OCI-M2 (cell line): ENCODE results near the gene DAB1.

Experiments used
- DNase-seq: peaks from one replicate; lab custom pipeline; 2025; ENCODE audit not compliant: unreplicated experiment; lab: John Stamatoyannopoulos, UW

The DAB1 gene

DNA sequence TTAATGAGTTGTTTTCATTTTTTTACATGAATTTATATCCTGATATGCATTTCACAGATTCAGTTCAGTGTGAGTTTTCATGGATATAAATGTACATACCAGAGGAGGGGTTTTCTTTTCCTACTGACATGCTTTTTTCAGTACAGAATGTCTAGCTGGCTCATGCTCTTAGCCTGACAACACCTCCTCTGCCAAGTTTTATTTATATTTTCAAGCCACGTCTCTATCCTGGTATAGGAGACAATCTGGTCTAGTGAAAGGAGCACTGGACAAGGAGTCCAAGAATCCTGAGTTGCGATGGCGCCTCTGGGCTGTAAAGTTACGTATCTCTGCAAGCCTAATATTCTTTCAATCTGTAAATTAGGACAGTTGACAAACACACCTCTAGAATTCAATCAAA lies 4.9 kb downstream of the DAB1 start:
- DNase-seq, result no peak

DNA sequence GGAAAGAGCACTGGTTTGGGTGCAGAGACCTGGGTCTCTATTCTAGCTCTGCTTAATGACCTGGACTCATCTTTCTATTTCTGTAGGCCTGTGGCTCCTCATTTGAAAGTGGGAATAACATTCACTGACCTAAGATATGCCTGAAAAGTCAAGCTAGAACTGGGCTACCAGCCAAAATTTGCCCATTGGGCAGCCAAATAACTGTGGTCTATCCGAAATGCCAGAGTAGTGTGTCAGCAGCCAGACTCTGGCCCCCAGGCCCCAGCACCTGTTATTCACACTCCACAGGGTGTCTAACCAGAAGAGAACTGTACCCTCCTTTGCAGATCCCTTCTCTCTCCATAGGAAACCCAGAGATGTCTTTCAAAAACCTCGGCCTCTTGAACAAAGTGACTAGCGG lies 12.6 kb downstream of the DAB1 start:
- no peak for DNase-seq

DNA sequence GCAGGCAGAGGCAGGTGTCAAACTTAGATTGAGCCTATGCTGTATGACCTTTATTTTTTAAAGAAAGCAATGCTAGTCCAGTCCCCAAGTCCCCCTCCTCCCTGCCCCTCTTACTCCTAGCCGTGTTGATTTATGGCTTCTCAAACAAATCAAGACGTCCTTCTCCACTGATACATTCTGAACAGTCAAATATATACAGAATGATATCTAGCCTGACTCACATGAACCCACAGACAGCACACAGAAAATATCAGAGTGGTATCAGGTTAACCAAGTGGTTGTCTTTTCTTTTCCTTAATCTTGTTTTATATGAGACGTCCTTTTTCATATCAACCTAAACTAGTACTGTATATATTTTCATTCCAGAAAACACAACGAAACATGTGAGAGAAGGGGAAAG lies 13.4 kb downstream of the DAB1 start:
- DNase-seq, result no peak

DNA sequence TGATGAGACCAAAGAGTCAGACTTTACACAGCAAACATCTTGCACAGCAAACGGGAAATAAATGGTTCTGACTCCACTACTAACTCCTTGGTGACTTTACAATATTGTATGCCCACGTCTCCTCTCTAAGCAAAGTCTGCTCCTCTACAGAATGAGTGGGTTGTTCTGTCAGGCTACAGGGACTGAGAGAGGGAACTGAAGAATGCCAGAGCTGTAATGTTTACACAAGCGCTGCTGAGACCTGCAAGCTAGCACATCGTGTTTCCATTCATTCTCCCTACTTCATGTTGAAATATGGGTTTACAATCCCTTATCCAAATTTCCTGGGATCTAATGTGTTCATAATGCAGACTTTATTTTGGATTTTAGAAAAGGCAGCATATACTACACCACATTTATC lies 15.9 kb downstream of the DAB1 start:
- no peak for DNase-seq

DNA sequence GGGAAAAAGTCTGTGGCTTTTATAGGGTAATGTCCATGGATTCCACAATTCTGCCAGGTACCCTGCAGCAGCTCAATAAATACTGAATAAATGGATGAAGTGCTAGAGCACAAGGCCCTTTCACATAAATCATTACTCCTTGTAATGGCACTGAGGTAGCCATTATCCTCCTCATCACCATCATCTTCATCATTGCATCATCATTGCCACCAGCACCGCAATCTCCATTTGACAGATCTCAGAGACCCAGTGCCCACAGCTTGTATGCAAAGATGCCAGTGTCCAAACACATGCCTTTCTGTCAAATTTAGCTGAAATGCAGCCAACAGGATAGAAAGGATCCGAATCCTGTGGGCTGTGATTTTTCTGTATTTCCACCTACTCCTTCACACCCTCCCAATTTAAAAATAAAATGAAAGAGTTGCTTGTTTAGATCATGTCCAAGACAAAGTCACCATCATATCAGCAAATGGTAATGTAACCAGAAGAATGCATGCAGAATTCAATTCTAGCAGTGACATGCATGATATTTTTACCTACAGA lies 17.4 kb downstream of the DAB1 start:
- DNase-seq, result no peak

DNA sequence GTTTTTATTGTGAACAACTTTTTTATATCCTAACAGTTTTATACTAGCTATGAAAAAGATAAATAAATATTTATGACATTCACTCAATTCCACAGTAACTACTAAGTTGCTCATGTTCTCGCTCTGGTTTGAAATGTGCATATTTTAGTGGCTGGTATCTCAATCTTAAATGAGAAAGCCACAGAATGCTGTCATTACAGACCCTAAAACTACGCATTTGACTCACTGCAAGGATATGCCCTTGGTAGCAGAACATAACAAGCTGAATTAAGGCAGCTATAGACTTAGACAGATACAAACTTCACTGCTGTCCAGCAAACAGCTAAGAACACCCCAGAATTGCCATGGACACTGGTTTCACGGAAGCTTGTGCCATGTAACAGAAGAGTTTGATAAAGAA lies 19.0 kb downstream of the DAB1 start:
- DNase-seq, result no peak

DNA sequence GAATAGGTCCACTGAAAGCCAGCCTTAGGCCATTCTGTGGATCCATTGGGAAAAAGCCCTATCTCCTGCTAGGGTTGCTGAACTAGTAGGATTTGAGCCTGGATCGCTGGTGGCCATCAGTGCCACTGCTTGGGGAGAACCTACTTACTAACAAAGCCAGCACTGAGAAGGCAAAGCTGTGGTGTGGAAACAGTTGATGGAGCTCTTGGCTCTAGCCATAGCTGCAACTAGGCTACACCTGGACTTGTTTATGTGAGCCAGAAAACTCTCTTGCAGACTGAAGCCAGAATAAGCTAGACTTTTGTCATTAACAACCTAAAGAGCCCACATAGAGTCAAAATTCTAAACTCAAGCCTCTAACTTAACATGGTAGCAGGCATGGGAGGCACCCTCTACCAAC lies 20.7 kb downstream of the DAB1 start:
- DNase-seq, result no peak

DNA sequence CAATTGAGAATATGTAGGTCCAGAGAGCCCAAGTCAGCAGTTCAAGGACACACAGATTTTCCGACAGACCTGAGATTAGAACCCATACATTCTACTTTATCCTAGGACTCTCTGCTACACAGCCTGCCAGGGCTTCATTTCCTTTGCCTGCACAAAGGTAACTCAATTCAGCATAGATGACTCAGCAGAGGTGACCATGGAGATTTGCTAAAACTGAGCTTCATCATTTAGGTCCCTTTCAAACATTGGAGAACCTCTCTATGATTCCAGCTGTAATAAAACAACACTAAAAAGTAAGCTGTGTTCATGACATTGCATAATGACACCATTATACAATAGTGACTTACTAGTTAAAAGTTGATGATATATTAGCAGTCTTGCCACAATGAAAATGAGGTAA lies 22.2 kb downstream of the DAB1 start:
- DNase-seq, result no peak

DNA sequence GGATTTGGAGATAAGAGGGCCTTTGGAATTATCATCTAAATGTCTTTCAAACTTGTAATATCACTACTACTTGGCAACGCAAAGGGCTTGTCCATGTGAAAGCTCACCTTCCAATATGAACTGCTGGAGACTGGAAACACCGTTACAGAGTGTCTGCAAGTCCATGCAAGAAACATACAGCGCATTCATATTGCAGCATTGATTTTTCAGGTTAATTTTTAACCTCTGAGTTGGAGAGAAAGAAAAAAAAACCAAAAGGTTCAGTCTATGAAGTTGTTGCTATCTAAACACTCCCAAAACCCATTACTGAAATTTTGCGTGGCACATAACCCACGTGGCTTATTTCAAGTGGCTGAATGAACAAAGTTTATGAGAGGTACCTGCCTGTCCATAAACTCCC lies 23.8 kb downstream of the DAB1 start:
- no peak for DNase-seq

DNA sequence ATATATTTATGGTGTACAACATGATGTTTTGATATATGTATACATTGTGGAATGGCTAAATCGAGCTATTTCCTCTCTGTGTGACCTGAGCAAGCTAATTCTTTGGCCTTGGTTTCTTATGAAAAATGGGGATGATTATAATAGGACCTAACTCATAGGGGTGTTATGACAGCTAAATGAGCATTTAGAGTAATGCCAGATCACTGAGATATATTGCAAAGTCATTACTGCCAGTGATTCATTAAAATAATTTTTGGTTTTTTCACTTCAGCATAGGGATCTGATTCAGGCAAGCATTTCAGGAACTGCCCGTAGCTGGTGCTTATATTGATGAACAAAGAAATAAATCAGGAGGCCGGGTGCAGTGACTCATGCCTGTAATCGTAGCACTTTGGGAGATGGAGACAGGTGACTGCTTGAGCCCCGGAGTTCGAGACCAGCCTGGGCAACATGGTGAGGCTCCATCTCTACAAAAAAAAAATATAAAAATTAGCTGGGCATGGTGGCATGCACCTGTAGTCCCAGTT lies 30.7 kb downstream of the DAB1 start:
- DNase-seq, result no peak

DNA sequence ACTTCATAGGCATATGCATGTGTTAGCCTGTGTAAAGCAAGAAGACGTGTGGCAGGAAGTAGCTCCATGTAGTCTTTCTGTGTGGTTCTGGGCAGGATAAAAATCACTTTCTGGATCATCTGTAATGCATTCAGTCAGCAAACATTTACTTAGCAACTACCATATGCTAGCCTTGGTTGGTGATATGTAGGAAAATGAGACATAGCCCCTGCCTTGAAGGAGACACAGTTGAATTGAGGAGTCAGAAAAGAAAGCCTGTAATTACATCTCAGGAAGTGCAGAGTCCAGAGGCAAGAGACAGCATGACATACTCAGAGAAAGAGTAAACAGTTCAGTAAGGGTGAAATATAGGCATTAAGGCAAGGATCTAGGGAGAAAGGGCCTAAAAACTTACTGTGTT lies 38.5 kb downstream of the DAB1 start:
- no peak for DNase-seq

DNA sequence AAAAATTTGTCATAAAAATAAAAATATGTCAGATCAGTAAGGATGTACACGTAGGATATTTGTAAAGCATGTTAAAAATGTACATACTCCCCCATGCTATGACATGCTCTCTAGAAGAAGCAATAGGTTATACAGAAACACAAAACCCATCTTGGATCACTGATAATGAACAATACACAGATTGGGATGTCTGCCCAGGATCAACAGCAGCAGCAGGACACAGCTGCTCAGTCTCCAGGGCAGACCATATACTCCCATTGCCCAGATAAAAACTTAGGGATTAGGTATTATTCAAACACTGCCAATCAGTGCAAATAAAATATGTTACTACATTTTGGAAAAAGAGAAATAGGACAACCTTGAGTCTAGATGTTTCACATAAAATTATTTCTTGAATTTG lies 39.0 kb downstream of the DAB1 start:
- no peak for DNase-seq

DNA sequence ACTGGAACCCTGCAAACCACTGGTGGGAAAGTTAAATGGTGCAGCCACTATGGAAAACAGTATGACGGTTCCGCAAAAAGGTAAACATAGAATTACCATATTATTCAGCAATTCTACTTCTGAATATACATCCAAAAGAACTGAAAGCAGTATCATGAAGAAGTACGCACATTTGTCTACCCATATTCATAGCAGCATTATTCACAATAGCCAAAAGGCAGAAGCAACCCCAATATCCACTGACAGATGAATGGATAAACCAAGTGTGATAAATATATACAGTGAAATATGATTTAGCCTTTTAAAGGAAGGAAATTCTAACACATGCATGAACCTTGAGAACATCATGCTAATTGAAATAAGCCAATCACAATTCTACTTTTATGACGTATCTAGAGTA lies 39.6 kb downstream of the DAB1 start:
- no peak for DNase-seq

DNA sequence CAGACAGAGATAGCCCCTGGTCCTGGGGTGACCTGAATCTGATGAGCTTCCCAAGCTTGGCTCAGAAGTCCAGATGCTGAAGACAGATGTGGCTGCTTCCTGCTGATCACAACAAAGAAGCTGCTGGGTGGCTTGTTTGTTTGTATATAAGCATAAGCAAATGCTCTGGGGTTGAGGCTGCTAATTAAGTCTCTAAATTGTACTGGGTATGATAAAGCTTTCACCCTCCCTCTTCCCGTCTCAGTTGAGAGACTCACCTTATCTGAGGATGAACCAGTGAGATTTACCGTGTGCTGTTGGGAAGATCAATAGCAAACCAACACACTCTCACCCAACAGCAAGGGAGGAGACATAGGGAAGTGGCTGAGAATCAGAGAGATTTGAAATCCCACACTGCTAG lies 42.0 kb downstream of the DAB1 start:
- DNase-seq, result no peak

DNA sequence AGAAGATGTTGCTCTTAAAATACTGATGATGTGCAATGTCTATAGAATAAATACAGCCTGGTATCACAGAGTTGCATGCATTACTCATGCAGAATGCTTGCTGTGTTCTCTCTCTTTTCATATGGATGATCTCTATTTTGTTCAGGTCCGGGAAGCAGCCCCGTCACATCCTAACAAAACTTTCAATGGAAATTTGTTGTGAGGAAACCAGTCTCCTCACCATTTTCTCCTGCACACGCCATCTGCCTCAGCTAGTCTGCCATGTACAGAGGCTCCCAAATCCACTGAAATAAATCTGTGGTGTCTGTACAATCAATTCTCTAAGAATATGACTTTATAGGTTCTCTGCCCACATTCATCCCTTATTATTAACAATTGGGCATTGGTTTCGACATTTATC lies 42.4 kb downstream of the DAB1 start:
- no peak for DNase-seq

DNA sequence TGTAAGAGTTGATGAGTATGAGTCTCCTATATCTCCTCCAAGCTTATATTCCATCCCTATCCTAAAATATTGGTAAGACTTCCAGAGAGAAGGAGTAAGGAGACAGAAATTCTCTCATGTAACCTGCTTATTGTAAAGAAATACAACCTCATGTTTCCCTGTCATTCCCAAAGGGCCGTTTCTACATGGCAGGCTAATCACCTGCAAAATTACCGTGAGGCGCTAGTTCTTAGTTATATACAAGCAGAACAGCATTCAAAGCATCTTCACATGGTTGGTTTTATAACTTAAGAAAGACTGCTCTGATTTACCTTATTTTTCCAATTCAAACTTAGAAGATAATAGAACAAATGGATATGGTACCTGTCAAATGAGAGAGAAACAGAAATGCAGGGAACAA lies 42.9 kb downstream of the DAB1 start:
- DNase-seq, result no peak

DNA sequence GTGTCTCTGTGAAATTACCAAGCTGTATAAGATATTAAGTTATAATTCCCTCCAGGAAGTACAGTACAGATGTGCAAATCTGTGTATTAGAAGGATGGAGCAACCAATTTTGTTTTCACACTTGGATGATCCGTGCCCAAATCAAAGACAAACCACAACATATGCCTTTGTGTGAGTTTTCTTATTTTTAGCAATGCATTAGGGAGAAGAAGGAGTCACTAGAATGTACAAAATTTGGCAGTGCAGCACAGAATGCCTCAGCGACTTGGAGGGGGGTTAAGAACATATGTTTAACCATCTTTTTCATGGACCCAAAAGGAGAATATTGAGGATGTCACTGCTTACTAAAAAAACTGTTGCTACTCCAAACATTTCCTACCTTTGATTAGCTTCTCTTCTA lies 45.3 kb downstream of the DAB1 start:
- no peak for DNase-seq

DNA sequence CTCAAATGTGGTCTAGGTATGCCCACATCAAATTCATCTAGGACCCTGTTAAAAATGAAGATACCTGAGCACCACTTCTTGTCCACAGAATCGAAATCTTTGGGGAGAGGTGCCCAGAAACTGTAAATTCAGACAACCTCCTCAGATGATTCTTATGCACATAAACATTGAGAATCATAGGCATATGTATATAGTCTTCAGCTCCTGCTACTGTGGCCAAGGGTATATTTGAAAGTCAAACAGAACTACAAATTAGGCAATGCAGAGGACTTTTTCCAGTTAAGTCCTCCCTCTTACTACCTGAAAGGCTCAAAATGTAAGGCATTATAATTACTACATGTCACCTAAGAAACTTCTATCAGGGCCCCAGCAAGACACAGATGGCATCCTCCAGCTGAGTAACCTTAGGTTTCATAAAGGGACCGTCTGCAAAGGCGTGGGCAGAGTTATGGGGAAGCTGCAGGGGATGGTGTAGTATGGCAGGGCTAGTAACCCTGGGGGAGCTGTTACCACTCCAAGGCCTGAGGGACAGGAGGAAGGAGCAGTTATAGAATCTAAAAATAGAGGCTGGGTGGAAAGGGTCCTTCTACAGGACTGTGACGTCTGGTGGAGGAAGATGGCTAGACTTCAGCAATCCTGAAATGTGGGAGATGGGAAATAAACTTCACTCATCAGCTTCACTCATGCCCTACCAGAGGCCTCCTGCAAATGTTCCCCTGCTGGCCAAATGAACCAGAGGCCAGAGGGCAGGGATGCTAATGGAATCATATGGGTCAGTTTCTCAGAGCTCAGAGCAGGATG lies 46.3 kb downstream of the DAB1 start:
- no peak for DNase-seq

DNA sequence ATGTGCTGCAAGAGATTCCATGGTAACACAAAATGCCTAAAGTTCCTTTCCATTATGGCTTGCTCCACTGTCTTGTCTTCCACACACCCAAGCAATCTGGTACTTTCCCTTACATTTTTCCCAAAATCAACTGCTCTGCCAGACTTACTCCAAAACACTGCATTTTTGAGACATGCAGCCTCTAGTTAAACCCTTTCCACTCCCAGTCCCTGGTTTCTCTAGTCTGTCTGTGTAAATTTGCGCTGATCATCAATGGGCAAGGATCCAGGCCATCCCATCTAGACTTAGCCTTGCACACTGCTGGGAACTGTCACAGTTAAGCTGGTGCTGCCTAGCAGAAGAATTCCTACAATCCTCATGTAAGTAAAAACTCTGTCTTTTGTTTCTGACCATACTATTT lies 47.8 kb downstream of the DAB1 start:
- DNase-seq, result no peak

DNA sequence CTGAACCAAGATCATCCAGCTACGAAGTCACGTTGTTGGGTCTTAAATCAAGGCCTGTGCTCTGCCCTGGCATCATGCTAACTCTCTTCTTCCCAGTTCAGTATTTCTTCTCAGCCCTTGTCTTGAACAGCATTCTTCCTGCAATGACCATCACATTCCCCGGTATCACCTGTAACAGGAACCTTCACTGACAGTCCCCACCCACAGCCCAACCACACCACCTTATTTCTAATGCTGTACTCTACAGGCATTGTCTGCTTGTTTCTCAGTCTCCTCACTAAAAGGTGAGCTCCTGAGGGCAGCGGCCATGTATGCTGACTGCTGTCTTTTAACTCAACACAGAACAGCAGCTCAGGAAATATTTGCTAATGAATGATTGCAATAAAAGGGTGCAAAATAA lies 54.0 kb downstream of the DAB1 start:
- DNase-seq, result no peak

DNA sequence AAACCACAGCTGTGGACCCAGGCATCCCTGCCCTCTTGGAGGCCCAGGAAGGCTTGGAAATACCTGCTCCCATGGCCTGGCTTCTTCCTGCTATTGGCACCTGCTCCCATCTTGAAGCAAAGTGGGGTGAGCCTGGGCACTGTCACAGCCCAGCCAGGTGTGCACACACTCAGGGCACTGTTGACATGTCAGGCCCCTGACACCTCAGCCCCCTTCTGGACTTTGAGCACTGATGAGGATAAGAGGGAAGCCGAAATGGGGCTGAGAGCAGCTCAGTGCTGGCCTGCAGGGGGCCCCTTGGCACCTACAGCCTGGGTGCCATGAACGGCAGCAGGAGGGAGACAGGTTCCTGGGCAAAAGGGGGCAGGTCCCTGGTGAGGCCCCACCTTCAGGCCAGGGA lies 55.9 kb downstream of the DAB1 start:
- DNase-seq, result no peak

DNA sequence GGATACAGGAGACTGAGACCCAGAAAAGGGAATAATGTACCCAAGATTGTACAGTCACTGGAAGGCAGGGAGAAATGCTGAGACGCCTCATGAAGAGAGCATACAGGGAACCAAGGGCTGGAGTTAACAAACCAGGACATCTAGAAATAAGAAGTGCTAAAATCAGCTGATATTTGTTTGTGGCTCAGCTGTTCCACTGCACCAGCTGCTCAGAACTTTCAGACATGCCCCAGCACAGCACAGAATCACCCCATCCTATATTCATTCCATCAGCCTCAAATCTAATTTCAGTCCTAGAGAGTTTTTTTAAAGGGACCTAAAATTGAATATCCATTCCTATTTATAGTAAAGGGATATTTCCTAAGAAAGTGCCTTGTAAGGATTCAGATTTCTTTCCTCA lies 60.2 kb downstream of the DAB1 start:
- DNase-seq, result no peak

DNA sequence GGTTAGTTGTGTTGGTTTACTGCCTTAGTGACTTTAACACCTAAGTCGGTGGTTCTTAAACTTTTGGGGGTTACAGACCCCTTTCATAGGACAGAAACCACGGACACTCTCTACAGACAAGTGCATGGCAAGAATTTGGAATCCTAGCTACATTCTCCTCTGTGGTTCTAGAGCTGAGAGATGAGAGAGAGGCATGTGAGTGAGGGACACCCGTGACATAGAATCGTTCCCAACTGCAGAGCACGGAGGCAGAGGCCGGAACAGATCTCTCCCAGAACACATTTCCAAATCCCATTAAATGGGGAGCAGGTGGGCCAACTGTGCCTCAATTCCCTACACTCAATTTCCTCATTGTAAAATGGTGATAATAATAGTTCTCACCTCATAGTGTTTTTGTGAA lies 60.7 kb downstream of the DAB1 start:
- DNase-seq, result no peak
